ENCODE measurements around the gene NFASC. TPM values are rescaled to one million over a fixed set of nuclear protein-coding genes. Genes with fewer than 3 reads are reported as not detected.

The NFASC gene
- total RNA-seq, 1 experiment from 2014 or later = 6.8 TPM

GRCh38 chr1:205062895-205063294 lies 192.2 kb downstream of the NFASC start:
- DNase-seq (ENCODE audit: low read depth) = no peak

- no peak for DNase-seq (ENCODE audit: low read depth)
Observed at GRCh38 chr1:205064301-205064700, 193.6 kb downstream of the NFASC start.

- DNase-seq (ENCODE audit: low read depth) = no peak
Observed at GRCh38 chr1:205064741-205065316, 194.2 kb downstream of the NFASC start.

GRCh38 chr1:205065666-205066065 lies 195.0 kb downstream of the NFASC start:
- DNase-seq (ENCODE audit: low read depth) = no peak

- no peak for DNase-seq (ENCODE audit: low read depth)
Observed at GRCh38 chr1:205066141-205066818, 195.6 kb downstream of the NFASC start.

- DNase-seq (ENCODE audit: low read depth) = no peak
Observed at GRCh38 chr1:205067031-205067430, 196.4 kb downstream of the NFASC start.

GRCh38 chr1:205068001-205068400 lies 197.3 kb downstream of the NFASC start:
- no peak for DNase-seq (ENCODE audit: low read depth)

- no peak for DNase-seq (ENCODE audit: low read depth)
Observed at GRCh38 chr1:205068457-205069040, 197.9 kb downstream of the NFASC start.

- DNase-seq (ENCODE audit: low read depth) = no peak
Observed at GRCh38 chr1:205069371-205070125, 198.9 kb downstream of the NFASC start.

- no peak for DNase-seq (ENCODE audit: low read depth)
Observed at GRCh38 chr1:205071028-205071409, 200.4 kb downstream of the NFASC start.

- no peak for DNase-seq (ENCODE audit: low read depth)
Observed at GRCh38 chr1:205071801-205072200, 201.1 kb downstream of the NFASC start.

GRCh38 chr1:205072286-205072685 lies 201.6 kb downstream of the NFASC start:
- no peak for DNase-seq (ENCODE audit: low read depth)

Other genes with a start within 250 kb of the NFASC start
- gene LRRN2, start 185.1 kb upstream of the NFASC start, total RNA-seq (2014; rRNA removed; shearing (Covaris generic)) = not detected in 2 replicates
- gene CNTN2, start 172.3 kb downstream of the NFASC start, total RNA-seq (2014; rRNA removed; shearing (Covaris generic)) = not detected in 2 replicates
- gene TMEM81, start 213.6 kb downstream of the NFASC start, total RNA-seq (2014; rRNA removed; shearing (Covaris generic)) = 1.8 and 2.0 TPM in 2 replicates